ENCODE measurements around the gene HNF1A.

The HNF1A gene

DNA sequence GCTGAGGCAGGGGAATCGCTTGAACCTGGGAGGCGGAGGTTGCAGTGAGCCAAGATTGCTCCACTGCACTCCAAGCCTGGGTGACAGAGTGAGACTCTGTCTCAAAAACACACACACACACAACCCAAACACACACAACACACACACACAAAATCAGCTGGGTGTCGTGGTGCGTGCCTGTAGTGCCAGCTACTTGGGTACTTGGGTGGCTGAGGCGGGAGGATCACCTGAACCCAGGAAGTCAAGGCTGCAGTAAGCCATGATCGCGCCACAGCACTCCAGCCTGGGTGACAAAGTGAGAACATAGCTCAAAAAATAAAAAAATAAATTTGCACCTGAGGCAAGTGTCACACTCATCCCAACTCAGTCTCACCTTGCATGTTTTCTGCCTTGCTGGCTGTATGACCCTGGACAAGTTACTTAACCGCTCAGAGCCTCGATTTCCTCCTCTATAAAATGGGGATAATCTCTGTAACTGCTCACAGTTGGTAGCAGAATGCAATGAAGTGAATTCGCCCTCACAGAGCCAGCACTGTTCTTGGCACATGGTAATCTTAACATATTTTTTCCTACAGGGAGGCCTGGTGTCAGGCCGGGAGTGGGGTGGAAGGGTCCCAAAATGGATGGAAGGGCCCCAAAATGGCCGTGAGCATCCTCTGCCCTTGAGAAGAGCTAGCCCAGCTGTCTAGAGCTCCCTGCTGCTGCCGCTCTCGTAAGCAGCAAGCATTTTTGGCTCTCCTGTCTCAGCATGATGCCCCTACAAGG lies 630 bp upstream of the HNF1A start:
- no peak overlapping the region for H3K9ac ChIP-seq (ENCODE audit: low read depth, low read length)
- H3K4me3 ChIP-seq (ENCODE audit: low read depth, low read length): no peak overlapping the region
- H3K4me1 ChIP-seq (ENCODE audit: control insufficient read depth, insufficient read depth, low read length): 0 out of 2 replicates have a peak, but pooled peaks cover 8% of the 10 kb centered on the region
- H3K36me3 ChIP-seq (ENCODE audit: control insufficient read depth, insufficient read depth, low read length): no peaks in the 10 kb centered on the region
- H3K27ac ChIP-seq (ENCODE audit: low read depth, low read length): no peak overlapping the region
- no peaks in the 10 kb centered on the region for H3K27me3 ChIP-seq (ENCODE audit: control insufficient read depth, insufficient read depth, low read length)
- H3K9me3 ChIP-seq (ENCODE audit: control insufficient read depth, insufficient read depth, low read length): no peaks in the 10 kb centered on the region

DNA sequence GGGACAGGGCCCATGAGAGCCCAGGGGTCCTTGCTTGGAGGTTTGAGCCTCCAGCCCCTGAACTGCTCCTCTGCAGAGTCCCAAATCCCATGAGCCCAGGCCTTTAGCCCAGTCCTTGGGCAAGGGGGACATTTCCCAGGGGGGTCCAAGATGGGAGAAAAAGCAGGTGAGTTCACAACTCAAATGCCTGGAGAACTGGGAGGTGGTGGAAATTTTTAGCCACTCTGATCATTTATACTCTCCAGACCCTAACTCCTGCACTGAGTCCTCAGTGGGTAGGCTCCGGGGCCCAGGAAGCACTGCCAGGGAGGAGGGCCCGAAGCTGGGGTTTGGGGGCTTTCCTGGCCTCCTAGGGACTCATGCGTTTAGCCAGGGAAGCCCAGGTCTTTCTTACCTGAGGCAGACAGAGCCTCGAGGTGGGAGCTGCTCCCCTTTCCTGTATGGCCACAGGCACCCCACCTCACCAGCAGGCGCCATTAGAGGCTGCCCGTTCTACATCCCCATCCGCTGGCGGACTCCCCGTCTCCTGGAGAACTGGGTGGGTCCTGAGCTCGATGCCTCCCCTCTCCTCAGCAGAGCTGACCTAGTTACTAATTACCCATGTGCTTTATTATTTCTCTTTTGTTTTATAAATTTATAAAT lies 998 bp downstream of the HNF1A start:
- 0 out of 2 replicates have a peak, but pooled peaks cover 8% of the 10 kb centered on the region for H3K4me1 ChIP-seq (ENCODE audit: control insufficient read depth, insufficient read depth, low read length)
- H3K27me3 ChIP-seq (ENCODE audit: control insufficient read depth, insufficient read depth, low read length): no peaks in the 10 kb centered on the region
- H3K27ac ChIP-seq (ENCODE audit: low read depth, low read length): no peak overlapping the region

GRCh38 chr12:120979862-120980696 lies 1.7 kb downstream of the HNF1A start:
- Histone ChIP-seq H3K4me1 (ENCODE audit: control insufficient read depth, insufficient read depth, low read length) (0 out of 2 replicates have a peak, but pooled peaks cover 8% of the 10 kb centered on the region), H3K36me3 (ENCODE audit: control insufficient read depth, insufficient read depth, low read length) (no peaks in the 10 kb centered on the region), H3K27ac (ENCODE audit: low read depth, low read length) (peak overlapping the region; percentile 40), H3K27me3 (ENCODE audit: control insufficient read depth, insufficient read depth, low read length) (no peaks in the 10 kb centered on the region), H3K9ac (ENCODE audit: low read depth, low read length) (no peak overlapping the region), H3K9me3 (ENCODE audit: control insufficient read depth, insufficient read depth, low read length) (no peaks in the 10 kb centered on the region), H3K4me3 (ENCODE audit: low read depth, low read length) (no peak overlapping the region)

More for the DNA sequence above, 998 bp downstream of the HNF1A start:
- Histone ChIP-seq H3K9me3 (ENCODE audit: control insufficient read depth, insufficient read depth, low read length) (no peaks in the 10 kb centered on the region), H3K36me3 (ENCODE audit: control insufficient read depth, insufficient read depth, low read length) (no peaks in the 10 kb centered on the region), H3K4me3 (ENCODE audit: low read depth, low read length) (no peak overlapping the region), H3K9ac (ENCODE audit: low read depth, low read length) (no peak overlapping the region)

DNA sequence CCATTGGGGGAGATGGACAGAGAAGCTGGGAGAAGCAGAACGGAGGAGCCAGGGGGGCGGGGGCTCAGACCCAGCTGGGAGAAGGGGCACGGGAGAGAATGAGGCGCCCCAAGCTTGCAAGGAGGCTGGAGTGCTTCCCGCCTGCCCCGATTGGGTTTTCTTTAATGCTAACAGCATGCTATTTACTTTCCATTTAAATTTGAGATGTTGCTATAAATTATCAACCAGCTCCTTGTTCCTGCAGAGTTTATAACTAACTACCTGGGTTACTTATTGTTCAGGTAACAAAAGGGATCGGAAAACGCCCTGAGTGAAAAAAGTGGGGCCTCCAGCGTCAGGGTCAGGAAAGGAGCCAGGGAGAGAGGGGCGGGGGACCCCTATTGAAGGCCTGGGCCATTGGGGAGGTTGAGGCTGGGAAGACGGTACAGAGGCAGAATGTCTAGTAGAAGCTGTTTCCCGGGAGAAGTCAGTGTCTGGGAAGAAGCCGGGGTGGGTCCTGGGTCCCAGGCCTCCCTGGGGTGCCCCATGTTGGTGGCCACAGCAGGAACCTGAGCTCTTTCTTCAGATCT lies 2.5 kb downstream of the HNF1A start:
- Histone ChIP-seq H3K27ac (ENCODE audit: low read depth, low read length) (peak overlapping the region; percentile 50), H3K27me3 (ENCODE audit: control insufficient read depth, insufficient read depth, low read length) (no peaks in the 10 kb centered on the region), H3K9ac (ENCODE audit: low read depth, low read length) (no peak overlapping the region), H3K36me3 (ENCODE audit: control insufficient read depth, insufficient read depth, low read length) (no peaks in the 10 kb centered on the region), H3K4me1 (ENCODE audit: control insufficient read depth, insufficient read depth, low read length) (0 out of 2 replicates have a peak, but pooled peaks cover 8% of the 10 kb centered on the region), H3K4me3 (ENCODE audit: low read depth, low read length) (no peak overlapping the region), H3K9me3 (ENCODE audit: control insufficient read depth, insufficient read depth, low read length) (no peaks in the 10 kb centered on the region)

- Histone ChIP-seq H3K36me3 (ENCODE audit: control insufficient read depth, insufficient read depth, low read length) (no peaks in the 10 kb centered on the region), H3K9me3 (ENCODE audit: control insufficient read depth, insufficient read depth, low read length) (no peaks in the 10 kb centered on the region), H3K4me3 (ENCODE audit: low read depth, low read length) (no peak overlapping the region), H3K4me1 (ENCODE audit: control insufficient read depth, insufficient read depth, low read length) (0 out of 2 replicates have a peak, but pooled peaks cover 8% of the 10 kb centered on the region), H3K9ac (ENCODE audit: low read depth, low read length) (no peak overlapping the region), H3K27ac (ENCODE audit: low read depth, low read length) (peak overlapping the region; percentile 50), H3K27me3 (ENCODE audit: control insufficient read depth, insufficient read depth, low read length) (no peaks in the 10 kb centered on the region)
Observed at GRCh38 chr12:120981407-120981941, 3.1 kb downstream of the HNF1A start.

DNA sequence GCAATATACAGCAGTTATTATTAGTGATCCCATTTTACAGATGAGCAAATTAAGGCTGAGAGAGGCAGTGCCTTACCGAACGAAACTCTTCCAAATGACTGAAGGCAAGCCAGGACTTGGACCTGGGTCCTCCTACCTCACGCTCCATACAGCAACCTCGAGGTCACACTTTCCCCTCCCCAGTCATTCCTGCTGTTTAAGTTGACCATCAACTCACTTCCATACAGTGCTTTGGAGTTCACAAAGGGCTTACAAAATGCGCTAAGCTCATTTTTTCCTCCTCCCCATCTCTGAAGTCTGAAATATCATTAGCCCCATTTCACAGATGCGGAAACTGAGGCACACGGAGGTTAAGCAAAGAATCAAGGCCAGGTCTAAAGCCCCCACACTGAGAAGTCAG lies 4.3 kb downstream of the HNF1A start:
- no peaks in the 10 kb centered on the region for H3K9me3 ChIP-seq (ENCODE audit: control insufficient read depth, insufficient read depth, low read length)
- 0 out of 2 replicates have a peak, but pooled peaks cover 8% of the 10 kb centered on the region for H3K4me1 ChIP-seq (ENCODE audit: control insufficient read depth, insufficient read depth, low read length)
- H3K27ac ChIP-seq (ENCODE audit: low read depth, low read length): no peak overlapping the region
- H3K4me3 ChIP-seq (ENCODE audit: low read depth, low read length): no peak overlapping the region
- no peaks in the 10 kb centered on the region for H3K36me3 ChIP-seq (ENCODE audit: control insufficient read depth, insufficient read depth, low read length)
- no peak overlapping the region for H3K9ac ChIP-seq (ENCODE audit: low read depth, low read length)
- H3K27me3 ChIP-seq (ENCODE audit: control insufficient read depth, insufficient read depth, low read length): no peaks in the 10 kb centered on the region

DNA sequence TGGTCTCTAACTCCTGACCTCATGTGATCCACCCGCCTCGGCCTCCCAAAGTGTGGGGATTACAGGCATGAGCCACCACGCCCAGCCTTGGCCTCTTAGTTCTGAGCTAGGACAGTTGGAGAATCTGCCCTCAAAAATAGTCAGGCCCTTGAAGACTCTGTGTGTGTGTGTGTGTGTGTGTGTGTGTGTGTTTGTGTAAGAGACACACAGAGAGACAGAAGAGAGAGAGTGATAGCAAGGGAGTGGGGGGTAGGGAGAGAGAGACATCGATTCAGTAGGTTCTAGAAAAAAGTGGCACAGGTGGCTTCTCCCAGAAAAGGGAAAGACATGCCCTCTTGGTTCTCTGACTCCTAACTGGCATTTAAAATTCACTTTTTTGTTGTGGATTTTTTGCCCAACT lies 5.4 kb downstream of the HNF1A start:
- Histone ChIP-seq H3K36me3 (ENCODE audit: control insufficient read depth, insufficient read depth, low read length) (no peaks in the 10 kb centered on the region), H3K4me1 (ENCODE audit: control insufficient read depth, insufficient read depth, low read length) (0 out of 2 replicates have a peak, but pooled peaks cover 8% of the 10 kb centered on the region), H3K9ac (ENCODE audit: low read depth, low read length) (no peak overlapping the region), H3K4me3 (ENCODE audit: low read depth, low read length) (no peak overlapping the region), H3K9me3 (ENCODE audit: control insufficient read depth, insufficient read depth, low read length) (no peaks in the 10 kb centered on the region), H3K27ac (ENCODE audit: low read depth, low read length) (no peak overlapping the region), H3K27me3 (ENCODE audit: control insufficient read depth, insufficient read depth, low read length) (no peaks in the 10 kb centered on the region)

GRCh38 chr12:120984351-120984898 lies 6.1 kb downstream of the HNF1A start:
- H3K4me3 ChIP-seq (ENCODE audit: low read depth, low read length): no peak overlapping the region
- no peak overlapping the region for H3K27ac ChIP-seq (ENCODE audit: low read depth, low read length)
- H3K9ac ChIP-seq (ENCODE audit: low read depth, low read length): no peak overlapping the region

DNA sequence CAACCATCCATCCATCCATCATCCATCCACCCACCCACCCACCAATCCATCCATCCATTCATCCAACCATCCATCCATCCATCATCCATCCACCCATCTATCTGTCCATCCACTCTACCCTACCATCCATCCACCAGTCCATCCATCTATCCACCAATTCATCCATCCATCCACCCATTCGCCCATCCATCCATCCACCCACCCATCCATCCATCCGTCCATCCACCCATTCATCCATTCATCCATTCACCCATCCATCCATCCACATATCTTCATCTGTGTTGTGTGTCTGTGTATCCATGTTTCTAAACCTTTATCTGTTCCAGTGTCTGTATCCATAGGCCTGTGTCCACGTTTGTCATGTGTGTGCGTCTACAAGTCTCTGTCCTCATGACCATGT lies 9.9 kb downstream of the HNF1A start:
- Histone ChIP-seq H3K4me3 (ENCODE audit: low read depth, low read length) (no peak overlapping the region), H3K27ac (ENCODE audit: low read depth, low read length) (no peak overlapping the region), H3K27me3 (ENCODE audit: control insufficient read depth, insufficient read depth, low read length) (no peaks in the 10 kb centered on the region)

More at GRCh38 chr12:120984351-120984898, 6.1 kb downstream of the HNF1A start:
- Histone ChIP-seq H3K27me3 (ENCODE audit: control insufficient read depth, insufficient read depth, low read length) (no peaks in the 10 kb centered on the region), H3K36me3 (ENCODE audit: control insufficient read depth, insufficient read depth, low read length) (no peaks in the 10 kb centered on the region), H3K4me1 (ENCODE audit: control insufficient read depth, insufficient read depth, low read length) (0 out of 2 replicates have a peak, but pooled peaks cover 8% of the 10 kb centered on the region), H3K9me3 (ENCODE audit: control insufficient read depth, insufficient read depth, low read length) (no peaks in the 10 kb centered on the region)

GRCh38 chr12:120988658-120989057 lies 10.3 kb downstream of the HNF1A start:
- Histone ChIP-seq H3K9ac (ENCODE audit: low read depth, low read length) (no peak overlapping the region), H3K36me3 (ENCODE audit: control insufficient read depth, insufficient read depth, low read length) (no peaks in the 10 kb centered on the region), H3K27me3 (ENCODE audit: control insufficient read depth, insufficient read depth, low read length) (no peaks in the 10 kb centered on the region), H3K9me3 (ENCODE audit: control insufficient read depth, insufficient read depth, low read length) (no peaks in the 10 kb centered on the region), H3K4me1 (ENCODE audit: control insufficient read depth, insufficient read depth, low read length) (no peaks in the 10 kb centered on the region), H3K27ac (ENCODE audit: low read depth, low read length) (no peak overlapping the region), H3K4me3 (ENCODE audit: low read depth, low read length) (no peak overlapping the region)

More for the DNA sequence above, 9.9 kb downstream of the HNF1A start:
- Histone ChIP-seq H3K36me3 (ENCODE audit: control insufficient read depth, insufficient read depth, low read length) (no peaks in the 10 kb centered on the region), H3K9me3 (ENCODE audit: control insufficient read depth, insufficient read depth, low read length) (no peaks in the 10 kb centered on the region), H3K9ac (ENCODE audit: low read depth, low read length) (no peak overlapping the region), H3K4me1 (ENCODE audit: control insufficient read depth, insufficient read depth, low read length) (no peaks in the 10 kb centered on the region)

All from HUES48 (cell line).